ENCODE results near the gene SOX6.

Gene SOX6

DNA sequence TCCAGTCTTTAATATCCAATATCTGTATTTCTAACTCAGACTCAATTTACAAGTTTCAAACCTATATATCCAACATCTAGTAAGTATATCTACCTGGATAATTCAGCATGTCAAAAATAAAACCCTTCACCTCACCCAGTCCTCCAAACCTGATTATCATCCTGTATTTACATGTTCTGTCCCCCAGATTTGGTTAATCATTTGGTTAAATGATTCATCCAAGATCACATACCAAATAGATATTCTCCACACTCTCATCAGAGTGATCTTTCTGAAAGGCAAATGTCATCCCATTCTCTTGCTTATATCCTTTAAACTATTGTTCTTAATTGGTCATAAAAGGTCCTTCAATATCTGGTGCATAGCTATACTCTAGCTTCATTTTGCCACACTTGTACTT is 199.0 kb downstream of the SOX6 start:
- DNase-seq (ENCODE audit: low spot score), result no peak
- CTCF ChIA-PET, result no interaction called here
- no peak overlapping the region for H3K27ac ChIP-seq
- TF ChIP-seq CTCF (conservative IDR thresholded peaks at IDR 0.05; ENCODE audit: low read depth), result no peak
- POLR2A ChIA-PET (ENCODE audit: low non-redundant PET), result no interaction called here

- H3K27ac ChIP-seq, result no peak overlapping the region
- no peak for TF ChIP-seq CTCF (conservative IDR thresholded peaks at IDR 0.05; ENCODE audit: low read depth)
- no peak for DNase-seq (ENCODE audit: low spot score)
- CTCF ChIA-PET, result interaction anchor here (0.5 kb wide), 1 partner anchor 28 kb away, joined by 3 read pairs; no protein-coding TSS in a partner anchor
- POLR2A ChIA-PET (ENCODE audit: low non-redundant PET), result no interaction called here
Observed at GRCh38 chr11:16155448-16155847, 200.9 kb downstream of the SOX6 start.

GRCh38 chr11:16154715-16155396 is 201.5 kb downstream of the SOX6 start:
- peak; percentile 68 for DNase-seq (ENCODE audit: low spot score)
- CTCF ChIA-PET, result no interaction called here
- no peak for TF ChIP-seq CTCF (conservative IDR thresholded peaks at IDR 0.05; ENCODE audit: low read depth)
- POLR2A ChIA-PET (ENCODE audit: low non-redundant PET), result no interaction called here
- no peak overlapping the region for H3K27ac ChIP-seq

DNA sequence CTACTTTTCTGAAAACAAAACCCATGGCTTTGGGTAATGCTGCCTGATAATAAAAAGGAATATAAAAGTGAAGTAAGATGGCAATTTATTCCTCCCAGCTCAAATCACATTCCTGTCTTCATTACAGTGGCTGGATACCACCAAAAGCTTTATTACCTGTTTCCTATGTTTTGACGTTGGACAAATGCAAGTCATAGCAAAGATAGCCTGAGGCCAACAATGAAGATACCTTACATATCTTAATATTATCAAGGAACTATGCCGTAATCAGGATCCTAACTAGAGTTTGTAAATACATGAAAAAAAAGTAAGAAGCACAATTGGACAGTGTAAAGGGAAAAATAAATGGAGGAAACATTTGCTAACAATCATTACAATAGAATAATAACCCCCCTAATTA is 202.4 kb downstream of the SOX6 start:
- CTCF ChIA-PET, result no interaction called here
- no peak overlapping the region for H3K27ac ChIP-seq
- POLR2A ChIA-PET (ENCODE audit: low non-redundant PET), result no interaction called here

GRCh38 chr11:16151138-16151537 is 205.2 kb downstream of the SOX6 start:
- no peak for DNase-seq (ENCODE audit: low spot score)
- TF ChIP-seq CTCF (conservative IDR thresholded peaks at IDR 0.05; ENCODE audit: low read depth), result no peak
- H3K27ac ChIP-seq, result no peak overlapping the region
- ChIA-PET CTCF (no interaction called here), POLR2A (ENCODE audit: low non-redundant PET) (no interaction called here)

More for the DNA sequence above, 202.4 kb downstream of the SOX6 start:
- no peak for TF ChIP-seq CTCF (conservative IDR thresholded peaks at IDR 0.05; ENCODE audit: low read depth)
- DNase-seq (ENCODE audit: low spot score), result peak; percentile 11

GRCh38 chr11:16149476-16149875 is 206.9 kb downstream of the SOX6 start:
- no peak for TF ChIP-seq CTCF (conservative IDR thresholded peaks at IDR 0.05; ENCODE audit: low read depth)
- H3K27ac ChIP-seq, result no peak overlapping the region
- no peak for DNase-seq (ENCODE audit: low spot score)
- ChIA-PET CTCF (no interaction called here), POLR2A (ENCODE audit: low non-redundant PET) (no interaction called here)
